ENCODE measurements around the gene KLF11. TPM values are rescaled to one million over a fixed set of nuclear protein-coding genes. Genes with fewer than 3 reads are reported as not detected.

KLF11 gene
- total RNA-seq, 2 experiments from 2014 or later: 26.7 to 29.6 TPM

GRCh38 chr2:10034333-10035052 is 8.9 kb upstream of the KLF11 start:
- H3K4me3 ChIP-seq (ENCODE audit: low read length): no peak overlapping the region
- no peak for TF ChIP-seq CTCF (IDR thresholded peaks at IDR 0.05)
- H3K4me3 Mint-ChIP-seq: no peak overlapping the region
- no peak overlapping the region for H3K27ac ChIP-seq (ENCODE audit: low read depth in 1 of 2, low read length in 2 of 2)
- intact Hi-C loops (cut with DNase I, micrococcal nuclease): no loop called here
- no peaks in the 10 kb centered on the region for H3K9me3 Mint-ChIP-seq
- H3K27ac Mint-ChIP-seq: no peak overlapping the region
- no peaks in the 10 kb centered on the region for H3K36me3 Mint-ChIP-seq (ENCODE audit: low read depth)
- no peak for DNase-seq
- no peak for ATAC-seq (ENCODE audit: poor library complexity)
- H3K27me3 ChIP-seq (ENCODE audit: control insufficient read depth in 1 of 2, insufficient read depth in 2 of 2, low read length in 2 of 2): no peaks in the 10 kb centered on the region
- no peaks in the 10 kb centered on the region for H3K36me3 ChIP-seq (ENCODE audit: insufficient read depth, low read length)
- no peaks in the 10 kb centered on the region for H3K27me3 Mint-ChIP-seq
- peaks cover 4% of the 10 kb centered on the region for H3K4me1 Mint-ChIP-seq (ENCODE audit: low read depth)
- CTCF ChIA-PET: interaction anchor here (1.7 to 4.7 kb wide), 2 partner anchors 14 to 38 kb away, joined by 7 to 22 read pairs; no protein-coding TSS in a partner anchor
- peaks cover 30% of the 10 kb centered on the region for H3K4me1 ChIP-seq (ENCODE audit: insufficient read depth, low read length)
- no peaks in the 10 kb centered on the region for H3K9me3 ChIP-seq (ENCODE audit: control insufficient read depth in 1 of 2, insufficient read depth in 1 of 2, low read length in 2 of 2)
- POLR2A ChIA-PET: interaction anchor here (1.2 kb wide), 1 partner anchor 10 kb away, joined by 3 read pairs; no protein-coding TSS in a partner anchor

GRCh38 chr2:10035053-10035422 is 8.3 kb upstream of the KLF11 start:
- no peaks in the 10 kb centered on the region for H3K9me3 Mint-ChIP-seq
- CTCF ChIA-PET: interaction anchor here (1.5 to 4.7 kb wide), 3 partner anchors 10 to 38 kb away, joined by 7 to 22 read pairs (median 9); partner anchors contain the start of gene KLF11
- no peak overlapping the region for H3K27ac Mint-ChIP-seq
- H3K36me3 Mint-ChIP-seq (ENCODE audit: low read depth): no peaks in the 10 kb centered on the region
- Histone ChIP-seq H3K36me3 (ENCODE audit: insufficient read depth, low read length) (no peaks in the 10 kb centered on the region), H3K27me3 (ENCODE audit: control insufficient read depth in 1 of 2, insufficient read depth in 2 of 2, low read length in 2 of 2) (no peaks in the 10 kb centered on the region), H3K9me3 (ENCODE audit: control insufficient read depth in 1 of 2, insufficient read depth in 1 of 2, low read length in 2 of 2) (no peaks in the 10 kb centered on the region), H3K4me3 (ENCODE audit: low read length) (no peak overlapping the region), H3K27ac (ENCODE audit: low read depth in 1 of 2, low read length in 2 of 2) (no peak overlapping the region), H3K4me1 (ENCODE audit: insufficient read depth, low read length) (peaks cover 25% of the 10 kb centered on the region)
- TF ChIP-seq CTCF (IDR thresholded peaks at IDR 0.05): no peak
- DNase-seq: peak in 1 of 14 experiments; percentile 58
- H3K27me3 Mint-ChIP-seq: no peaks in the 10 kb centered on the region
- POLR2A ChIA-PET: interaction anchor here (1.2 kb wide), 1 partner anchor 9 kb away, joined by 3 read pairs; no protein-coding TSS in a partner anchor
- no peak for ATAC-seq (ENCODE audit: poor library complexity)
- intact Hi-C loops (cut with DNase I, micrococcal nuclease): no loop called here
- H3K4me3 Mint-ChIP-seq: no peak overlapping the region
- H3K4me1 Mint-ChIP-seq (ENCODE audit: low read depth): no peaks in the 10 kb centered on the region

- Histone ChIP-seq H3K4me1 (ENCODE audit: insufficient read depth, low read length) (peaks cover 22% of the 10 kb centered on the region), H3K4me3 (ENCODE audit: low read length) (no peak overlapping the region), H3K36me3 (ENCODE audit: insufficient read depth, low read length) (no peaks in the 10 kb centered on the region), H3K27me3 (ENCODE audit: control insufficient read depth in 1 of 2, insufficient read depth in 2 of 2, low read length in 2 of 2) (no peaks in the 10 kb centered on the region), H3K9me3 (ENCODE audit: control insufficient read depth in 1 of 2, insufficient read depth in 1 of 2, low read length in 2 of 2) (no peaks in the 10 kb centered on the region), H3K27ac (ENCODE audit: low read depth in 1 of 2, low read length in 2 of 2) (no peak overlapping the region)
- no peaks in the 10 kb centered on the region for H3K27me3 Mint-ChIP-seq
- intact Hi-C loops (cut with DNase I, micrococcal nuclease): no loop called here
- ChIA-PET CTCF (interaction anchor here (0.9 to 4.7 kb wide), 6 partner anchors 9 to 62 kb away, joined by 3 to 22 read pairs (median 6); partner anchors contain the start of gene KLF11), POLR2A (no interaction called here)
- ATAC-seq (ENCODE audit: poor library complexity): no peak
- no peaks in the 10 kb centered on the region for H3K4me1 Mint-ChIP-seq (ENCODE audit: low read depth)
- H3K36me3 Mint-ChIP-seq (ENCODE audit: low read depth): no peaks in the 10 kb centered on the region
- H3K9me3 Mint-ChIP-seq: no peaks in the 10 kb centered on the region
- no peak overlapping the region for H3K4me3 Mint-ChIP-seq
- no peak for DNase-seq
- no peak overlapping the region for H3K27ac Mint-ChIP-seq
- TF ChIP-seq CTCF (IDR thresholded peaks at IDR 0.05): no peak
These were observed 7.7 kb upstream of the KLF11 start for GRCh38 chr2:10035633-10036032.

Measured in CD4-positive, alpha-beta T cell (primary cell).